Spinal cord (tissue), 10 donors: ENCODE measurements around the gene NUCKS1. TPM values are rescaled to one million over a fixed set of nuclear protein-coding genes. Genes with fewer than 3 reads are reported as not detected.

Source experiments
- DNase-seq, 6 donors: peaks; one replicate each; pipeline versions ENCODE4 v3.0.0 to v3.0.0-alpha.2; 2013 to 2015; ENCODE audit warnings: low spot score in 6 of 6, low read depth in 4 of 6
- H3K27ac ChIP-seq: one replicate; pipeline ENCODE4 v1.5.1; 2013; ENCODE audit warnings: low read depth, low read length, control low read depth
- H3K27me3 ChIP-seq: one replicate; pipeline ENCODE4 v1.6.1; 2013; ENCODE audit warnings: low read length; ENCODE audit not compliant: control insufficient read depth, insufficient read depth
- H3K36me3 ChIP-seq: one replicate; pipeline ENCODE4 v1.6.1; 2013; ENCODE audit warnings: low read length; ENCODE audit not compliant: control insufficient read depth, insufficient read depth
- H3K4me1 ChIP-seq: one replicate; pipeline ENCODE4 v1.6.1; 2013; ENCODE audit warnings: low read length; ENCODE audit not compliant: control insufficient read depth, insufficient read depth
- H3K4me3 ChIP-seq: one replicate; pipeline ENCODE4 v1.5.1; 2013; ENCODE audit warnings: low read depth, low read length, control low read depth
- H3K9me3 ChIP-seq: one replicate; pipeline ENCODE4 v1.6.1; 2013; ENCODE audit warnings: low read length; ENCODE audit not compliant: control insufficient read depth, insufficient read depth
- WGBS: methylation state at CpG from one replicate; pipeline ENCODE4 v1.1.5; 2013; ENCODE audit warnings: missing lambda C conversion rate; ENCODE audit not compliant: insufficient coverage; 5-methylcytosine and 5-hydroxymethylcytosine counted together
- polyA plus RNA-seq, 2 donors: library from polyadenylated mRNA; unstranded; fragments of 120-200 nt; gene quantifications; one replicate each; pipeline ENCODE4 v1.2.1, GENCODE V29; 2013; ENCODE audit not compliant: insufficient read length in 2 of 2
- total RNA-seq, 2 donors: library from RNA; depleted of rRNA in 1 of 2; stranded (reverse); fragments of 120-200 nt in 1 of 2; fragments of >200 nt in 1 of 2; gene quantifications; one replicate each; pipeline versions ENCODE4 v1.2.3 to v1.2.4, GENCODE V29; 2013 to 2014
- donor health status: healthy.

The NUCKS1 gene
- total and polyA plus RNA-seq, 4 donors = 185 to 260 (median 255) TPM

- Histone ChIP-seq H3K4me1 (peaks cover 9% of the 10 kb centered on the region), H3K27ac (no peak overlapping the region)
- WGBS = no CpG with 5 or more reads among the region's 4 CpGs
Measured at GRCh38 chr1:205786601-205787000, 36.6 kb upstream of the NUCKS1 start.

DNA sequence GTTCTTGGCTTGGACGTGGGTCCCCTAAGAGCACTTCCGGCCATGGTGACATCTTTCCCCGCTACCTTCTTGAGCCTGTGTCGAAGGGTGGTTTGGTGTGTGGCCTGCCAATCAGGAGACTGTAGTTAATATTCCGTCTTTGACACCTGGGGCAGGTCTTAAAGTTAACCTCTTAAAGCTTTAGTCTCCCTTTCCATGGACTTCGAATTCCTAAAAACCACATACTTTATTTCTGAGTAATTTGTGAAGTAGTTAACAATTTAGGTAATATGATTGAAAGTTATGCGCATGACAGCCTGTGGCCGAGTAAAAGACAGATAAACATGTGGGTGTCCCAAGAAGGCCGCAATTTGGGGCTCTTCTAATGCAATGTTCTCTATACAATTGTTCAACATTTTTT, 35.5 kb upstream of the NUCKS1 start:
- no peaks in the 10 kb centered on the region for H3K9me3 ChIP-seq
- no peak overlapping the region for H3K27ac ChIP-seq
- 80% methylated on average over 1 of the region's 9 CpGs for WGBS

More at GRCh38 chr1:205786601-205787000, 36.6 kb upstream of the NUCKS1 start:
- no peak overlapping the region for H3K4me3 ChIP-seq
- no peaks in the 10 kb centered on the region for H3K27me3 ChIP-seq
- H3K36me3 ChIP-seq = peaks cover 10% of the 10 kb centered on the region
- no peak for DNase-seq
- no peaks in the 10 kb centered on the region for H3K9me3 ChIP-seq

DNA sequence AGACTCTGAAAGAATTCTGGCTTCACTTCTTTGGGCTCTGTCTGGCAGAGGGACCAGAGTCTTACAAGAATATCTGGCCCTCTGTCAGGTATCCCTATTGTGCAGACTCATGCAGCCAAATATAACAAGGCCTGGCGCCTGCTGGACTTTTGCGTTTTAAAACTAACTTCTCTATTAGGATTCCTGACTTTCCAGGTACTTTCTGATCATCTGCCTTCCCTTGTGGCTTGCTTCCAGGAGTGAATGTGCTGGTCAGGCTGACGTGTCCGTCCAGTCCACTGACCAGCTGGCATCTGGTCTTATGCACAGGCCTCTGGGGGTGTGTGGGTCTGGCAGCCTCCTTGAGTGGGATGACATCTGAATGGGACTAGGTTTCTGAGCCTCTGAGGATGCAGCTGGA, 33.9 kb upstream of the NUCKS1 start:
- WGBS = 63% methylated on average over 3 of the region's 4 CpGs
- Histone ChIP-seq H3K9me3 (no peaks in the 10 kb centered on the region), H3K27me3 (no peaks in the 10 kb centered on the region), H3K27ac (peak overlapping the region; percentile 4), H3K4me3 (no peak overlapping the region), H3K4me1 (peaks cover 9% of the 10 kb centered on the region), H3K36me3 (no peaks in the 10 kb centered on the region)
- DNase-seq = peak in 1 of 6 donors; percentile 71

More for the DNA sequence above, 35.5 kb upstream of the NUCKS1 start:
- DNase-seq = no peak
- Histone ChIP-seq H3K4me1 (peaks cover 9% of the 10 kb centered on the region), H3K4me3 (no peak overlapping the region), H3K36me3 (peaks cover 3% of the 10 kb centered on the region), H3K27me3 (no peaks in the 10 kb centered on the region)

GRCh38 chr1:205783433-205783795, 33.4 kb upstream of the NUCKS1 start:
- H3K27ac ChIP-seq = peak overlapping the region; percentile 64
- no peak overlapping the region for H3K4me3 ChIP-seq
- peaks cover 9% of the 10 kb centered on the region for H3K4me1 ChIP-seq
- no peaks in the 10 kb centered on the region for H3K27me3 ChIP-seq
- peak in 1 of 6 donors; percentile 53 for DNase-seq
- H3K9me3 ChIP-seq = no peaks in the 10 kb centered on the region
- no peaks in the 10 kb centered on the region for H3K36me3 ChIP-seq

DNA sequence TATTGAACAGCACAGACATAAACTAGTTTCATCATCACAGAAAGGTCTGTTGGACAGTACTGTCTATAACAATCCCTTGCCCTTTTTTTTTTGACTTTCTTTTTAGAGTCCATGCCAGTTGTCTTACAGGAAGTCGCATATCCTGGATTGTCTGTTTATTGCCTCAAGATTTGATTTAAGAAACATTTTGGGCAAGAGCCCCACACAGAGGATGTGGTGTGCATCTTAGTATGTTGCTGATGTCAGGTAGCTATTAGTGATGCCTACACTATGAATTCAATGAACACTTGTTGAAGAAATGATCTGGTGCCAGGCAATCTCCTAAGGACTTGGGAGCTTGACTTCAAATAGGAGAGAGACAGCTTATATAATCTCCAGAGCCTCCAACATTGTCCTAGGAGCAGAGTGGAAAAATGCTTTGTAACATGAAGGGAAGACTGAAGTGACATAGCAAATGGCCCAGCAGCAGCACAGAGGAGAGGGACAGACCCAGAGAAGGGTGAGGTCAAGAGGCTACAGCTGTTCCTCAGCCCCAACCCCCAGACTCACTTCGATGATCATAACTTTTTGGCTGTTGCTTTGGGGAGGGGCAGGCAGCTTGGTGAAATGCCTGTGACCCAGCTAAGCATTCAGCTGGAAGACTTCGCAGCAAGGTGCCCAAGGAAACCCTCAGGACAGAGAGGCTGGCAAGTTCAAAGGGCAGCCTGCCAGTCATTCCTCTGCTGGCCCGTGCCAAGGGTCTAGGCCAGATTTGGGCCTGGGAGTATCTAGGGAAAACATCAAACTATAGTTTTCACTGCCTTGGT, 32.8 kb upstream of the NUCKS1 start:
- 66% methylated on average over 3 of the region's 4 CpGs for WGBS

GRCh38 chr1:205780335-205780734, 30.4 kb upstream of the NUCKS1 start:
- peaks cover 10% of the 10 kb centered on the region for H3K4me1 ChIP-seq
- 83% methylated on average over 1 of the region's 5 CpGs for WGBS

More for the DNA sequence above, 32.8 kb upstream of the NUCKS1 start:
- Histone ChIP-seq H3K27ac (peak overlapping the region; percentile 64), H3K9me3 (no peaks in the 10 kb centered on the region), H3K4me3 (no peak overlapping the region), H3K27me3 (no peaks in the 10 kb centered on the region), H3K36me3 (no peaks in the 10 kb centered on the region), H3K4me1 (peaks cover 9% of the 10 kb centered on the region)
- DNase-seq = no peak

GRCh38 chr1:205777994-205778393, 28.0 kb upstream of the NUCKS1 start:
- no peak overlapping the region for H3K27ac ChIP-seq
- 71% methylated on average over 2 of the region's 2 CpGs for WGBS
- peaks cover 10% of the 10 kb centered on the region for H3K4me1 ChIP-seq
- no peaks in the 10 kb centered on the region for H3K9me3 ChIP-seq
- DNase-seq = no peak
- H3K36me3 ChIP-seq = no peaks in the 10 kb centered on the region
- peaks cover 17% of the 10 kb centered on the region for H3K27me3 ChIP-seq
- no peak overlapping the region for H3K4me3 ChIP-seq

More at GRCh38 chr1:205780335-205780734, 30.4 kb upstream of the NUCKS1 start:
- Histone ChIP-seq H3K36me3 (no peaks in the 10 kb centered on the region), H3K27ac (no peak overlapping the region), H3K27me3 (no peaks in the 10 kb centered on the region), H3K4me3 (no peak overlapping the region), H3K9me3 (no peaks in the 10 kb centered on the region)
- no peak for DNase-seq

- Histone ChIP-seq H3K27ac (no peak overlapping the region), H3K4me3 (peak overlapping the region; percentile 79), H3K9me3 (no peaks in the 10 kb centered on the region), H3K27me3 (peaks cover 17% of the 10 kb centered on the region), H3K4me1 (peaks cover 8% of the 10 kb centered on the region), H3K36me3 (no peaks in the 10 kb centered on the region)
- no peak for DNase-seq
Measured at GRCh38 chr1:205775717-205776056, 25.7 kb upstream of the NUCKS1 start.

DNA sequence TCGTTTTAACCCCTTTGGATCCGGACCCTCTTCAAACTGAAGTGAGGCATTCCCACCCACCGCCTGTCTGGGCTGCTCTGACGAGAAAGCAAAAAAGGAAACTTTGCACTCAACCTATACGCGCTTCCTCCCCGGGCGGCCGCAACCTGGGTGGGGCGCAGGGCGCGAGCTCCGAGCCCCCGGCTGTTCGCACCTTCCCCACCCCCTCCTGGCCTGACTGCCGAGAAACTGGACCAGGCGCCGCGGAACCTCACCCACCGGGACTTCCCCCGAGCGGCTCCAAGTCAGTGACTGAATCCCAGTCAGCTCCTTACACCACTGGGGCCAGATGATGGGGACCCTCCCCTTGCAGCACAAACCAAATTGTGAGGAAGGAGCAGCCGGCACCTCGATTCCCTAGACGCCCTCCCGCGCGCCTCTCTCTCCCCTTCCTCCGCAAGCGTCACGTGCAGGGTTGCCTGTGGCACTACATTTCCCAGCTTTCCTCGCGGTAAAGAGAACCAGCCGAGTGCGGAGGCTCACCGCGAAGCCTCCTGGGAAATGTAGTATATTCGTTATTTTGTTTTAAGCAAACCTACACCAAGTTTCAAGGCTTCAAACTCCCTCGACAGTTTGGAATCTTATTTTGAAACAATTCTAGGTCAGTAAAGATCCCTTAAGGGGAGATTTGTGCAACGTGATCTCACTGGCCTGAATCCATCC, 25.2 kb upstream of the NUCKS1 start, which contains the start of gene RAB29:
TSS of gene RAB29 (minus strand) at position 468 of the 702 bp plus-strand sequence. CDS start 526 bp downstream, outside the sequence.
- Histone ChIP-seq H3K4me1 (peaks cover 8% of the 10 kb centered on the region), H3K4me3 (peak within 1 kb of the TSS; percentile 79), H3K9me3 (no peaks in the 10 kb centered on the region), H3K27me3 (peaks cover 17% of the 10 kb centered on the region), H3K36me3 (no peaks in the 10 kb centered on the region), H3K27ac (no peak within 1 kb of the TSS)
- peak; percentile 56 to 95 (median 69) for DNase-seq
- under 1% methylated on average over 22 of the region's 40 CpGs for WGBS
